ENCODE measurements around the gene CCDC112. TPM values are rescaled to one million over a fixed set of nuclear protein-coding genes. Genes with fewer than 3 reads are reported as not detected.

The CCDC112 gene
- total RNA-seq, 2 donors from 2014 or later, result 8.4 to 11.1 TPM

GRCh38 chr5:115338851-115339250, 42.4 kb upstream of the CCDC112 start:
- no peaks in the 10 kb centered on the region for H3K9me3 ChIP-seq
- no peaks in the 10 kb centered on the region for H3K27me3 ChIP-seq (replicated peaks; ENCODE audit: insufficient read depth)
- ATAC-seq (ENCODE audit: insufficient number of reproducible peaks, low FRiP score, low read depth) (no peak), DNase-seq (ENCODE audit: low spot score) (no peak)
- H3K36me3 ChIP-seq, result no peaks in the 10 kb centered on the region
- TF ChIP-seq, protein P1, sequence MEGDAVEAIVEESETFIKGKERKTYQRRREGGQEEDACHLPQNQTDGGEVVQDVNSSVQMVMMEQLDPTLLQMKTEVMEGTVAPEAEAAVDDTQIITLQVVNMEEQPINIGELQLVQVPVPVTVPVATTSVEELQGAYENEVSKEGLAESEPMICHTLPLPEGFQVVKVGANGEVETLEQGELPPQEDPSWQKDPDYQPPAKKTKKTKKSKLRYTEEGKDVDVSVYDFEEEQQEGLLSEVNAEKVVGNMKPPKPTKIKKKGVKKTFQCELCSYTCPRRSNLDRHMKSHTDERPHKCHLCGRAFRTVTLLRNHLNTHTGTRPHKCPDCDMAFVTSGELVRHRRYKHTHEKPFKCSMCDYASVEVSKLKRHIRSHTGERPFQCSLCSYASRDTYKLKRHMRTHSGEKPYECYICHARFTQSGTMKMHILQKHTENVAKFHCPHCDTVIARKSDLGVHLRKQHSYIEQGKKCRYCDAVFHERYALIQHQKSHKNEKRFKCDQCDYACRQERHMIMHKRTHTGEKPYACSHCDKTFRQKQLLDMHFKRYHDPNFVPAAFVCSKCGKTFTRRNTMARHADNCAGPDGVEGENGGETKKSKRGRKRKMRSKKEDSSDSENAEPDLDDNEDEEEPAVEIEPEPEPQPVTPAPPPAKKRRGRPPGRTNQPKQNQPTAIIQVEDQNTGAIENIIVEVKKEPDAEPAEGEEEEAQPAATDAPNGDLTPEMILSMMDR (IDR thresholded peaks at IDR 0.05), result no peak
- no peaks in the 10 kb centered on the region for H3K4me1 ChIP-seq (ENCODE audit: control insufficient read depth in 1 of 2, low read depth in 2 of 2)
- H3K4me3 ChIP-seq, result no peak overlapping the region
- no peak overlapping the region for H3K27ac ChIP-seq

- Histone ChIP-seq H3K4me3 (no peak overlapping the region), H3K27ac (no peak overlapping the region), H3K4me1 (ENCODE audit: control insufficient read depth in 1 of 2, low read depth in 2 of 2) (no peaks in the 10 kb centered on the region), H3K9me3 (no peaks in the 10 kb centered on the region), H3K36me3 (no peaks in the 10 kb centered on the region), H3K27me3 (replicated peaks; ENCODE audit: insufficient read depth) (no peaks in the 10 kb centered on the region)
- no peak for DNase-seq (ENCODE audit: low spot score)
- no peak for ATAC-seq (ENCODE audit: insufficient number of reproducible peaks, low FRiP score, low read depth)
- TF ChIP-seq, protein P1 (IDR thresholded peaks at IDR 0.05), result no peak
These were observed 41.4 kb upstream of the CCDC112 start for GRCh38 chr5:115337882-115338281.

DNA sequence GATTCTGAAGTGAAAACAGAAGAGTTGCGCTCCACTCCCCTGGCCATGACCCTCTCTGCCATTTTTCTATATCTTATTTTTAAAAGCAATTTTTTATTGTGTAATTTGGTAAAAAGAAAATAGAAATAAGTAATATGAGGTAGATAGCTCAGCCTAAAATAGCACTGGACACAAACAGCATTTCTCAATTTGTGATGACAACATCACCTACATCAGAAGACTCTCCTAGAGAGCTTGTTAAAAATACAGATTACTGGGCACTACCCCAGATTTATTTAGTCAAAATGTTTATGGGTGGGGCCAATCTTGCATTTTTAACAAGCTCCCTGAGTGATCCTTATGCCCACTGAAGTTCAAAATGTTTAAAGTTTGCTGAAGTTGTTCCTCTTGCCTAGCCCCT, 40.5 kb upstream of the CCDC112 start:
- no peaks in the 10 kb centered on the region for H3K27me3 ChIP-seq (replicated peaks; ENCODE audit: insufficient read depth)
- no peaks in the 10 kb centered on the region for H3K9me3 ChIP-seq
- H3K36me3 ChIP-seq, result no peaks in the 10 kb centered on the region
- ATAC-seq (ENCODE audit: insufficient number of reproducible peaks, low FRiP score, low read depth) (no peak), DNase-seq (ENCODE audit: low spot score) (no peak)
- no peak overlapping the region for H3K27ac ChIP-seq
- no peaks in the 10 kb centered on the region for H3K4me1 ChIP-seq (ENCODE audit: control insufficient read depth in 1 of 2, low read depth in 2 of 2)
- TF ChIP-seq, protein P1 (IDR thresholded peaks at IDR 0.05), result no peak
- H3K4me3 ChIP-seq, result no peak overlapping the region

DNA sequence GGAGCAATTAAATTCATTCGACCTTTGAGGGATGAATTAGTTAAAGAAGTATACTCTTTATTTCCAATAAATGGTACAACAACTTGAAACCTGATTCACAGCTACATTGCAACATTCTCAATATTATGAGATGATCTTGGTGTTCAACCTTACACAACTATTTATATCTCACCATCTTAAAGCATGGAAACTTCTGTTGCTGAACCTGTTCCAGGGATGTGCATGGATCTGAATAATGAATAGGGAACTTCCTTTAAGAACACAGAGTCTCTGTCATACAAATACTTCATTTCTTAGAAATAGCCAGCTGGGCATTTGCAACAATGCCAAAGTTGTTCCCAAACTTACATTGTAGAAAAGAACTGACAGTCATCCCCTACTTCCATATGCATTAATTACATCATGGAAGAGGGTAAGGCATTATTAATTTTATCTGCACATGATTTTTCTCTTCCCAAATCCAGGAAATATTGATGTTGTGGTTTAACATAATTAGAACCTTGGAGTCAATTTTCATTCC, 39.8 kb upstream of the CCDC112 start:
- Histone ChIP-seq H3K36me3 (no peaks in the 10 kb centered on the region), H3K27me3 (replicated peaks; ENCODE audit: insufficient read depth) (no peaks in the 10 kb centered on the region), H3K27ac (no peak overlapping the region), H3K4me1 (ENCODE audit: control insufficient read depth in 1 of 2, low read depth in 2 of 2) (no peaks in the 10 kb centered on the region), H3K9me3 (no peaks in the 10 kb centered on the region), H3K4me3 (no peak overlapping the region)
- TF ChIP-seq, protein P1 (IDR thresholded peaks at IDR 0.05), result no peak
- DNase-seq (ENCODE audit: low spot score) (no peak), ATAC-seq (ENCODE audit: insufficient number of reproducible peaks, low FRiP score, low read depth) (no peak)

DNA sequence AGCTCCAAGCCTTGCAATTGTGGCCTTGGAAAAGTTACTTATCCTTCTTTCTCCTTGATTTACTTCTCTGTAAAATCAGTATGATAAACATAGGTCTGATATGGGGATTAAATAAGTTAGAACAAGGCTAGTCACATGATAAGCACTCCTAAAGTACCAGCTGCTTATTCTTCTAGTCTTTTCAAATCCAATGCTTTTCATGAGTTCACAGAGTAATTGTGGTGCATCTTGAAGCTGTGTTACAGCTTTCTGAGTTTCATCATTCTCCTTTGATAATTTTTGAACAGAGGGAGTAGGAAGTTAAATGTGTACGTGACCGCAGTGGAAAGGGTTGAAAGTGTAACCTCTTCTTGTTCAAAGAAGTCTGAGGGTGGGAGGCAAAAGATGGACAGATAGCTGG, 38.8 kb upstream of the CCDC112 start:
- Histone ChIP-seq H3K36me3 (no peaks in the 10 kb centered on the region), H3K4me3 (no peak overlapping the region), H3K27ac (no peak overlapping the region), H3K9me3 (no peaks in the 10 kb centered on the region), H3K27me3 (replicated peaks; ENCODE audit: insufficient read depth) (no peaks in the 10 kb centered on the region), H3K4me1 (ENCODE audit: control insufficient read depth in 1 of 2, low read depth in 2 of 2) (no peaks in the 10 kb centered on the region)
- DNase-seq (ENCODE audit: low spot score), result no peak
- ATAC-seq (ENCODE audit: insufficient number of reproducible peaks, low FRiP score, low read depth), result no peak
- TF ChIP-seq, protein P1 (IDR thresholded peaks at IDR 0.05), result no peak
